PC-9 (cell line): ENCODE data around the gene EPHB1. TPM values are rescaled to one million over a fixed set of nuclear protein-coding genes. Genes with fewer than 3 reads are reported as not detected.

ENCODE experiments used
- BruUV-seq: library from RNA; stranded (reverse); fragments of 400-500 nt; replicated peaks from 2 replicates; lab custom pipeline; 2021; lab: Mats Ljungman, UMichigan
- CTCF ChIA-PET: fragments of 300-600 bp; sonication (Branson Sonifier 250); formaldehyde crosslinking; loops from one replicate; lab custom pipeline; 2022; ENCODE audit warnings: antibody characterized with exemption; lab: Charles Lee
- POLR2A ChIA-PET: fragments of 300-600 bp; sonication (Branson Sonifier 250); formaldehyde crosslinking; loops from one replicate; lab custom pipeline; 2022; ENCODE audit warnings: antibody characterized with exemption; ENCODE audit not compliant: unreplicated experiment; lab: Charles Lee
- DNase-seq, 2 experiments: peaks; one replicate each; pipeline versions ENCODE4 v3.0.0 to v3.0.0-alpha.2; 2015 to 2022; ENCODE audit warnings: mixed read lengths in 1 of 2
- H2AFZ ChIP-seq: fragments of 200-600 bp; sonication (generic); 2 replicates; pipeline ENCODE4 v1.8.1; 2017; ENCODE audit warnings: antibody characterized with exemption
- H3F3A ChIP-seq: fragments of 200-600 bp; sonication (generic); 2 replicates; pipeline ENCODE4 v1.8.1; 2017; ENCODE audit warnings: antibody characterized with exemption, mild to moderate bottlenecking, low read depth; ENCODE audit not compliant: insufficient read depth
- H3K27ac ChIP-seq: fragments of 200-600 bp; sonication (generic); 2 replicates; pipeline ENCODE4 v1.6.1; 2016; ENCODE audit warnings: mixed run types
- H3K27me3 ChIP-seq: fragments of 200-600 bp; sonication (generic); 2 replicates; pipeline ENCODE4 v1.6.1; 2016; ENCODE audit warnings: low read depth, mixed run types; ENCODE audit not compliant: insufficient read depth
- H3K36me3 ChIP-seq: fragments of 200-600 bp; sonication (generic); 2 replicates; pipeline ENCODE4 v1.6.1; 2016; ENCODE audit warnings: low read depth, mixed run types
- H3K4me1 ChIP-seq: fragments of 200-600 bp; sonication (generic); replicated peaks from 2 replicates; pipeline ENCODE4 v1.6.1; 2016; ENCODE audit warnings: mixed run types; ENCODE audit not compliant: insufficient read depth
- H3K4me2 ChIP-seq: fragments of 200-600 bp; sonication (generic); 2 replicates; pipeline ENCODE4 v1.6.1; 2017; ENCODE audit warnings: mixed run types
- H3K4me3 ChIP-seq: fragments of 200-600 bp; sonication (generic); 2 replicates; pipeline ENCODE4 v1.6.1; 2016; ENCODE audit warnings: mixed run types
- H3K79me2 ChIP-seq: fragments of 200-600 bp; sonication (generic); 2 replicates; pipeline ENCODE4 v1.6.1; 2017; ENCODE audit warnings: low read depth, mixed run types
- H3K9me2 ChIP-seq: fragments of 200-600 bp; sonication (generic); 2 replicates; pipeline ENCODE4 v1.8.1; 2017; ENCODE audit warnings: mild to moderate bottlenecking; ENCODE audit not compliant: insufficient read depth
- H3K9me3 ChIP-seq: fragments of 200-600 bp; sonication (generic); 2 replicates; pipeline ENCODE4 v1.8.1; 2016; ENCODE audit warnings: low read depth; ENCODE audit not compliant: insufficient read depth
- H4K20me1 ChIP-seq: fragments of 200-600 bp; sonication (generic); 2 replicates; pipeline ENCODE4 v1.8.1; 2017; ENCODE audit not compliant: insufficient read depth
- EZH2 ChIP-seq: fragments of 200-600 bp; sonication (generic); IDR thresholded peaks from 2 replicates; pipeline ENCODE4 v1.8.0; 2017; ENCODE audit warnings: antibody characterized with exemption, low read depth
- intact Hi-C: fragments of 100-400 bp; cut with micrococcal nuclease; formaldehyde crosslinking; loops from one replicate; pipeline ENCODE4 v1.10.0; 2022; ENCODE audit not compliant: unreplicated experiment
- total RNA-seq: library from RNA; stranded (reverse); gene quantifications from 2 replicates; pipeline ENCODE4 v1.2.3, GENCODE V29; 2021
- TF ChIP-seq, protein P1 (sequence below): fragments of 200-600 bp; sonication (generic); conservative IDR thresholded peaks from 2 replicates; pipeline ENCODE4 v1.6.1; 2017; ENCODE audit warnings: mixed run types, antibody characterized with exemption, mild to moderate bottlenecking, moderate library complexity

EPHB1 gene
- total RNA-seq, 1 experiment from 2014 or later: 0.15 TPM

DNA sequence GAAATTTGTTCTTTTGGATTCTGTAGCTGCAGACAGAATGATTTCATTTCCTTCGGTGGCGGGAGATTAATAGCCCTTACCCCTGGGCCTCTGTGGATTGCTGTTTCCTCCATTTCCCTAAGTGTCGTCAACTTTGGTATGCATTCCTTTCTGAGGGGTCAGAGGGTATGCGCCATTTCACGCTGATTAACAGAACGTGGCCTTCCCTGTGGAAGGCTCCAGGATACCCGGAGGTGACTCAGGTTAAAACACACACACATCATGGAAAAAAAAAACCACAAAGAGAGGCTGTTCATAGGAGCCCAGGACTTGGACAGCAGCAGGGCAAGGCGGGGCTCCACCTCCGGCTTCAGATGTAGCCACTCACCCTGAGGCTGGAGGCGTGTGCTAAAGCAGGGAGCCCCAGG, 51.9 kb downstream of the EPHB1 start:
- no peaks in the 10 kb centered on the region for H3K36me3 ChIP-seq
- no peak overlapping the region for H2AFZ ChIP-seq
- no peaks in the 10 kb centered on the region for H3K9me3 ChIP-seq
- BruUV-seq: no TSS peak
- H3F3A ChIP-seq: 0 out of 2 replicates have a peak, but pooled peaks cover 4% of the 10 kb centered on the region
- H4K20me1 ChIP-seq: no peaks in the 10 kb centered on the region
- no peak overlapping the region for H3K4me3 ChIP-seq
- no peaks in the 10 kb centered on the region for H3K9me2 ChIP-seq
- peaks cover 14% of the 10 kb centered on the region for H3K4me1 ChIP-seq
- TF ChIP-seq, protein P1, sequence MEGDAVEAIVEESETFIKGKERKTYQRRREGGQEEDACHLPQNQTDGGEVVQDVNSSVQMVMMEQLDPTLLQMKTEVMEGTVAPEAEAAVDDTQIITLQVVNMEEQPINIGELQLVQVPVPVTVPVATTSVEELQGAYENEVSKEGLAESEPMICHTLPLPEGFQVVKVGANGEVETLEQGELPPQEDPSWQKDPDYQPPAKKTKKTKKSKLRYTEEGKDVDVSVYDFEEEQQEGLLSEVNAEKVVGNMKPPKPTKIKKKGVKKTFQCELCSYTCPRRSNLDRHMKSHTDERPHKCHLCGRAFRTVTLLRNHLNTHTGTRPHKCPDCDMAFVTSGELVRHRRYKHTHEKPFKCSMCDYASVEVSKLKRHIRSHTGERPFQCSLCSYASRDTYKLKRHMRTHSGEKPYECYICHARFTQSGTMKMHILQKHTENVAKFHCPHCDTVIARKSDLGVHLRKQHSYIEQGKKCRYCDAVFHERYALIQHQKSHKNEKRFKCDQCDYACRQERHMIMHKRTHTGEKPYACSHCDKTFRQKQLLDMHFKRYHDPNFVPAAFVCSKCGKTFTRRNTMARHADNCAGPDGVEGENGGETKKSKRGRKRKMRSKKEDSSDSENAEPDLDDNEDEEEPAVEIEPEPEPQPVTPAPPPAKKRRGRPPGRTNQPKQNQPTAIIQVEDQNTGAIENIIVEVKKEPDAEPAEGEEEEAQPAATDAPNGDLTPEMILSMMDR: no peak
- no peak for TF ChIP-seq EZH2
- intact Hi-C loops: no loop called here
- no peaks in the 10 kb centered on the region for H3K27me3 ChIP-seq
- DNase-seq: peak in 1 of 2 experiments; percentile 73
- no peaks in the 10 kb centered on the region for H3K79me2 ChIP-seq
- ChIA-PET POLR2A (no interaction called here), CTCF (no interaction called here)
- peak overlapping the region; percentile 48 for H3K27ac ChIP-seq
- peak overlapping the region; percentile 52 for H3K4me2 ChIP-seq

- Histone ChIP-seq H3K36me3 (no peaks in the 10 kb centered on the region), H3K79me2 (no peaks in the 10 kb centered on the region), H3K27ac (peak overlapping the region; percentile 38; the same call in 1 of the 2 replicates), H3K4me3 (no peak overlapping the region), H3K27me3 (no peaks in the 10 kb centered on the region), H2AFZ (no peak overlapping the region), H4K20me1 (no peaks in the 10 kb centered on the region), H3K4me2 (peak overlapping the region; percentile 52), H3K4me1 (peaks cover 14% of the 10 kb centered on the region), H3F3A (0 out of 2 replicates have a peak, but pooled peaks cover 4% of the 10 kb centered on the region), H3K9me2 (no peaks in the 10 kb centered on the region), H3K9me3 (no peaks in the 10 kb centered on the region)
- ChIA-PET POLR2A (no interaction called here), CTCF (no interaction called here)
- DNase-seq: no peak
- no peak for TF ChIP-seq EZH2
- TF ChIP-seq, protein P1: no peak
- intact Hi-C loops: no loop called here
- no TSS peak for BruUV-seq
Measured at GRCh38 chr3:134847349-134847748, 52.3 kb downstream of the EPHB1 start.

DNA sequence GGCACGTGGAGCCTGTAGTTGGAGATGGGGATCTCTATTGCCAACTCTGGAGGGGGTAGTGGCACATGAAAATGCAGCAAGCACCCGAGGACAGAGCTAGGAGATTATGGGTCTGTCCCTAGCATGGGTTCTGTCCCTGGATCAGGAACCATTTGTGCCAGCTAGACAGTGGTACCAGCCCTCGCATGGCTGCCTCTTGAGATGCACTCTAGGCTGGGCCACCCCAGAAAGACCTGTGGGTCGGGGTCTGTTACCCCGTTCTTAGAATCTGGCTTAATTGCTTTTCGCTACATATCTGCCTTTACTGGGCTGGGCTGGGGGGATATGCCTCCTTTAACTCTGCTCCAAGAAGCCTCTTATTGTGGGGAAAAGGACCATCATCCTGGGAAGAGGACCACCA, 54.5 kb downstream of the EPHB1 start:
- ChIA-PET POLR2A (no interaction called here), CTCF (no interaction called here)
- no peak for DNase-seq
- H3K4me3 ChIP-seq: no peak overlapping the region
- H3K27me3 ChIP-seq: peaks cover 11% of the 10 kb centered on the region; the same call in 1 of the 2 replicates
- BruUV-seq: no TSS peak
- no peak overlapping the region for H2AFZ ChIP-seq
- H3K4me1 ChIP-seq: peaks cover 14% of the 10 kb centered on the region
- H3K9me3 ChIP-seq: no peaks in the 10 kb centered on the region
- H3F3A ChIP-seq: 0 out of 2 replicates have a peak, but pooled peaks cover 4% of the 10 kb centered on the region
- no peaks in the 10 kb centered on the region for H3K79me2 ChIP-seq
- H3K27ac ChIP-seq: no peak overlapping the region
- H3K4me2 ChIP-seq: no peak overlapping the region
- no peak for TF ChIP-seq EZH2
- TF ChIP-seq, protein P1: no peak
- H3K36me3 ChIP-seq: no peaks in the 10 kb centered on the region
- H3K9me2 ChIP-seq: no peaks in the 10 kb centered on the region
- H4K20me1 ChIP-seq: no peaks in the 10 kb centered on the region
- intact Hi-C loops: no loop called here
